ENCODE results near the gene PRKAR1B. TPM values are rescaled to one million over a fixed set of nuclear protein-coding genes. Genes with fewer than 3 reads are reported as not detected.

The PRKAR1B gene
- total and polyA plus RNA-seq, 8 donors: 2.5 to 8.4 (median 5.3) TPM

DNA sequence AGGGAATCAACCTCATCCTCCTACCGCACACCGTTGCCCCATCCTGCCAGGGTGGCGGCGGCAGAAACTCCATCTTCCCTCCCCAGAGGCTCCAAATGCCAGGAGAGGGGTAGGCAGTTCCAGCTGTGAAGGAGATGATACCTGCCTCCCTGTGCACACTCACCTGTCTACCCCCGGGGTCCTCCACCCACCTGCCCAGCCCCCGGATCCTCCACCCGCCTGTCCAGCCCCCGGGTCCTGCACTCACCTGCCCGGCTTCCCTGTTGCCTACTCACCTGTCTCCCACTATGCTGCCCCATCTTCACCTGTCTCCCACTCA is 14.0 kb downstream of the PRKAR1B start:
- ATAC-seq: no peak
- H3K27ac ChIP-seq: no peak overlapping the region
- no peaks in the 10 kb centered on the region for H3K27me3 ChIP-seq
- H3K9me3 ChIP-seq: no peaks in the 10 kb centered on the region
- WGBS, 2 donors: 91 to 99% methylated on average over 7 to 9 of the region's 9 CpGs
- no peaks in the 10 kb centered on the region for H3K4me1 ChIP-seq
- FAIRE-seq: no peak
- peak in 1 of 6 donors; percentile 36 for DNase-seq
- intact Hi-C loops (cut with DNase I): no loop called here
- H3K4me3 ChIP-seq: no peak overlapping the region
- H3K36me3 ChIP-seq: no peaks in the 10 kb centered on the region
- TF ChIP-seq, protein P1, sequence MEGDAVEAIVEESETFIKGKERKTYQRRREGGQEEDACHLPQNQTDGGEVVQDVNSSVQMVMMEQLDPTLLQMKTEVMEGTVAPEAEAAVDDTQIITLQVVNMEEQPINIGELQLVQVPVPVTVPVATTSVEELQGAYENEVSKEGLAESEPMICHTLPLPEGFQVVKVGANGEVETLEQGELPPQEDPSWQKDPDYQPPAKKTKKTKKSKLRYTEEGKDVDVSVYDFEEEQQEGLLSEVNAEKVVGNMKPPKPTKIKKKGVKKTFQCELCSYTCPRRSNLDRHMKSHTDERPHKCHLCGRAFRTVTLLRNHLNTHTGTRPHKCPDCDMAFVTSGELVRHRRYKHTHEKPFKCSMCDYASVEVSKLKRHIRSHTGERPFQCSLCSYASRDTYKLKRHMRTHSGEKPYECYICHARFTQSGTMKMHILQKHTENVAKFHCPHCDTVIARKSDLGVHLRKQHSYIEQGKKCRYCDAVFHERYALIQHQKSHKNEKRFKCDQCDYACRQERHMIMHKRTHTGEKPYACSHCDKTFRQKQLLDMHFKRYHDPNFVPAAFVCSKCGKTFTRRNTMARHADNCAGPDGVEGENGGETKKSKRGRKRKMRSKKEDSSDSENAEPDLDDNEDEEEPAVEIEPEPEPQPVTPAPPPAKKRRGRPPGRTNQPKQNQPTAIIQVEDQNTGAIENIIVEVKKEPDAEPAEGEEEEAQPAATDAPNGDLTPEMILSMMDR (IDR thresholded peaks at IDR 0.05): no peak

DNA sequence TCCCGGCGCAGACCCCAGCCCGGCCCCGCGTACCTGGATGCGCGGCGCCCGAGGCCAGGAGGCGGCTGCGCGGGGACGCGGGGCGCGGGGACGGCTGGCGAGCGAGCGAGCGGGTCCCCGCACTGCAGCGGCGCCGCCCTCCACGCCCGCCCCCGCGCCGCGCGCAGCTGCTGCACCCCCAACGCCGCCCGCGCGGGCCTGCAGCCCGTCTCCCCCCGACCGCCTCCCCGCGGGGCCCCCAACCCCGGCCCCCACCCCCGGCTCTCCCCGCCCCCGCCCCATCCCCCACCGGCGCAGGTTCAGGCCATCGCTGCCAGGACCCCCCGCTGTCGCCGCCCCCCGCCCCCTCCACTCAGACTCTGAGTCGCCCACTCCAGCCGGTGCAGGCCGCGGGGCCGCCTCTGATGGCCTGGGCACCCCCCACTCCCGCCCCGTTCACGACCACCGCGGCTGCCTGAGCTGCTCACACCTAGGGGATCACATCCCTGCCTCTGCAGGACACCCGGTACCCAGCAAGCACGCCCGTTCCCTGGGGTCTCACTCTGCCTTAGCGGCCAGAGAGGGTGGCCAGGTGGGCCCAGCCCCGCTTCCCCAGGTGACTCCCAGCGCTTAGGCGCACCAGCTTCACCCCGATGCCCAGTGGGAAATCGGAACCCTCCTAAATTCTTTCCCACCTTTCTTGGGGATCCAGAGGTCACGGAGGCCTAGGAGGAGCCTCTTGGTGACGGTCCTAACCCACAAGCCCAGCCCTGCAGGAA is 14.5 kb downstream of the PRKAR1B start:
- Histone ChIP-seq H3K9me3 (no peaks in the 10 kb centered on the region), H3K36me3 (no peaks in the 10 kb centered on the region), H3K27ac (no peak overlapping the region), H3K27me3 (no peaks in the 10 kb centered on the region), H3K4me3 (peak overlapping the region in 3 of 4 donors; percentile 18 to 41 (median 41)), H3K4me1 (no peaks in the 10 kb centered on the region)
- WGBS, 2 donors: 16 to 46% methylated on average over 21 to 74 of the region's 74 CpGs
- peak in 3 of 4 donors; percentile 35 to 62 (median 47) for ATAC-seq
- peak in 1 of 6 donors; percentile 72 for DNase-seq
- TF ChIP-seq, protein P1 (IDR thresholded peaks at IDR 0.05): no peak
- intact Hi-C loops (cut with DNase I): no loop called here
- FAIRE-seq: no peak

DNA sequence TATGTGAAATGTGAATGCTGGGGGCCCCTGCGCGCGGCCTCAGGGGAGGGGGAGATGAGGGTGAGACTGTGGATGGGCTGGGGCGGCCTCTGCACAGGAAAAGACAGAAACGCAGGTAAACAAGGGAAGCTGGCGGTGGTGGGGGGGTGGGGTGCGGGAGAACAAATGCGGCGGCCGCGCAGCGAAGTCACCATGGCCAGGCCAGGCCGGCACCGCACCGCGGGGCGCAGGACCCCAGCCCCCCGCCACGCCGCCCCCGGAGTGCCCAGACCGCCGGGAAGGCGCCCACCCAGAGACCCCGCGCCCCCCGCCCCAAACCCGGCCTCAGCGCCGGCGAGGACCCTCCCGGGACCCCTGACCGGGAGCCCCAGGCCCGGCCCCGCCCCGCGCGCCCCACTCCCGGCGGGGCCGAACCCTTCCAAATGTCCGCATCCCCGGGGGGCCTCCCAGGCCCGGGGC is 15.1 kb downstream of the PRKAR1B start:
- Histone ChIP-seq H3K9me3 (no peaks in the 10 kb centered on the region), H3K27ac (no peak overlapping the region), H3K27me3 (no peaks in the 10 kb centered on the region), H3K4me1 (no peaks in the 10 kb centered on the region), H3K36me3 (no peaks in the 10 kb centered on the region), H3K4me3 (peak overlapping the region in 3 of 4 donors; percentile 18 to 41 (median 41))
- peak in 2 of 4 donors; percentile 15 to 23 for ATAC-seq
- peak in 1 of 6 donors; percentile 52 for DNase-seq
- intact Hi-C loops (cut with DNase I): no loop called here
- no peak for FAIRE-seq
- TF ChIP-seq, protein P1 (IDR thresholded peaks at IDR 0.05): no peak
- WGBS, 2 donors: 11 to 16% methylated on average over 25 to 44 of the region's 44 CpGs

DNA sequence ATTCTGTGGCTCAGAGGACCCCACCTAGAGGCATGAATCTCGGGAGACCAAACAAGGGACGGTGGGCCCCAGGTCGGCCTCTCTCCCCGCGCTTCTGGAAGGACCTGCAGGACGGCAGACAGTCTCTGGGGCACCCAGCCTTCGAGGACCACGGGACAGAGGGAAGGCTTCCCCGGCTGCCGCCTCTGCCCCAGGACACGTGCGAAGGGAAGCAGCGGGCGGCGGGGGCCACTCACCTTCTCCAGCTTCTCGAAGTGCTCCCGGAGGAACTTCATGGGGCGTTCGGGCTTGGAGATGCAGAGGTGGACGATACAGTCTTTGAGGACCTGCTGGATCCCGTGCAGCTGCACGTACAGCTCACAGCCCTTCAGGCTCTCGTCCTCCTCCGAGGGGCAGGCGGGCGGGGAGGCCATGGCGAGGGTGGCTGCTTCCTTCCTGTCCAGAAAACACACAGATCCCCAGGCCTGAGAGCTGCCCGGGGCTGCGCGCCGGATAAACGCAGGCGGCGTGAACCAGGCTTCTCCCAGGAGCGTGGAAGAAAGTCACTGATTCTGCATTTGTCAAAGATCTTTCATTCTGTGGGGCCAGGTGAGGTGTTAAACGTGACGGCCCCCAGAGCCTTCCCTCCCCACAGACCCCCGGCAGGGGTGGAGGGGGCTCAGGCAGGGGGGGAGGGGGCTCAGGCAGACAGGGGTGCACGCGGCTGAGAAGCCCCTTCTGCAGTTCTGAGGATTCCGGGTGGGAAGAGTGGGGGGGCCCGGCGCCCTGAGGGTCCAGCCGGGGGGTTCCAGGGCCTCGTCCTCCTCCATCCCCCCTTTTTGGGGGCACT is 15.8 kb downstream of the PRKAR1B start:
- 81 to 82% methylated on average over 45 of the region's 45 CpGs for WGBS, 2 donors
- intact Hi-C loops (cut with DNase I): no loop called here
- no peak overlapping the region for H3K27ac ChIP-seq

More for the DNA sequence above, 15.8 kb downstream of the PRKAR1B start:
- Histone ChIP-seq H3K36me3 (no peaks in the 10 kb centered on the region), H3K4me1 (no peaks in the 10 kb centered on the region), H3K27me3 (no peaks in the 10 kb centered on the region), H3K9me3 (no peaks in the 10 kb centered on the region), H3K4me3 (peak overlapping the region in 2 of 4 donors; percentile 41)
- FAIRE-seq (no peak), ATAC-seq (peak in 3 of 4 donors; percentile 25 to 53 (median 37)), DNase-seq (peak in 1 of 6 donors; percentile 65)
- TF ChIP-seq, protein P1 (IDR thresholded peaks at IDR 0.05): no peak
